Transverse colon (tissue), 4 donors: ENCODE measurements around the gene TOLLIP. TPM values are rescaled to one million over a fixed set of nuclear protein-coding genes. Genes with fewer than 3 reads are reported as not detected.

Experiments used
- DNase-seq: peaks from one replicate; pipeline ENCODE4 v3.0.0-alpha.2; 2019
- H3K27ac ChIP-seq, 4 donors: fragments of 200-600 bp; sonication (generic); 2 replicates each; pipeline ENCODE4 v1.5.1; 2016 to 2018; ENCODE audit warnings: inconsistent platforms in 4 of 4
- H3K27me3 ChIP-seq: fragments of 200-600 bp; sonication (generic); 2 replicates; pipeline ENCODE4 v1.5.1; 2017; ENCODE audit warnings: inconsistent platforms
- H3K36me3 ChIP-seq, 4 donors: fragments of 200-600 bp; sonication (generic); 2 replicates each; pipeline ENCODE4 v1.5.1; 2017 to 2019; ENCODE audit warnings: inconsistent platforms in 4 of 4
- H3K4me1 ChIP-seq, 4 donors: fragments of 200-600 bp; sonication (generic); 2 replicates each; pipeline ENCODE4 v1.5.1; 2017 to 2020; ENCODE audit warnings: inconsistent platforms in 4 of 4
- H3K4me3 ChIP-seq, 4 donors: fragments of 200-600 bp; sonication (generic); 1 replicate in 1 of 4; 2 replicates in 3 of 4; pipeline versions ENCODE4 v1.5.1 to v1.6.1; 2017 to 2019; ENCODE audit warnings: inconsistent platforms in 4 of 4
- H3K9me3 ChIP-seq, 2 donors: fragments of 200-600 bp; sonication (generic); 2 replicates each; pipeline ENCODE4 v1.5.1; 2017 to 2019; ENCODE audit warnings: inconsistent platforms in 2 of 2
- EP300 ChIP-seq: sonication (generic); formaldehyde crosslinking; IDR thresholded peaks from one replicate; pipeline ENCODE4 v1.6.1; 2017; ENCODE audit warnings: antibody characterized with exemption, low read depth
- POLR2A ChIP-seq: fragments of 450-650 bp; IDR thresholded peaks from one replicate; pipeline ENCODE4 v1.6.1; 2016; ENCODE audit warnings: antibody characterized with exemption, mild to moderate bottlenecking, moderate library complexity
- POLR2AphosphoS5 ChIP-seq, 3 donors: sonication (generic); formaldehyde crosslinking; IDR thresholded peaks; one replicate each; pipeline ENCODE4 v1.6.1; 2016; ENCODE audit warnings: antibody characterized with exemption in 3 of 3
- WGBS, 2 donors: methylation state at CpG; one replicate each; pipeline ENCODE4 v1.1.5; 2018; ENCODE audit warnings: low coverage in 1 of 2; 5-methylcytosine and 5-hydroxymethylcytosine counted together
- in situ Hi-C, 4 donors: fragments of 200-750 bp; cut with MboI; loops; one replicate each; pipeline versions ENCODE4 v1.15.0 to v1.15.1; 2017; ENCODE audit warnings: low sequenced_read_pairs in 3 of 4, low pct_ligation_motif_present in 1 of 4, low pct_unique_long_range_greater_than_20kb in 1 of 4
- intact Hi-C: fragments of 100-400 bp; cut with DNase I; formaldehyde crosslinking; loops from one replicate; pipeline ENCODE4 v1.15.1; 2023; ENCODE audit warnings: low total_unique reads
- total RNA-seq, 4 donors: library from RNA; depleted of rRNA; stranded (reverse); fragments of >200 nt; gene quantifications; one replicate each; pipeline ENCODE4 v1.1.0, GENCODE V29; 2016
- TF ChIP-seq, protein P1 (sequence below), 5 experiments: fragments of 200-600 bp in 3 of 5; fragments of 450-650 bp in 2 of 5; sonication (generic) in 3 of 5; IDR thresholded peaks; 1 replicate in 2 of 5; 2 replicates in 3 of 5; pipeline ENCODE4 v1.5.1; 2016 to 2017; ENCODE audit warnings: antibody characterized with exemption in 5 of 5, inconsistent platforms in 3 of 5, mild to moderate bottlenecking in 2 of 5, moderate library complexity in 1 of 5

TOLLIP gene
- total RNA-seq, 4 donors from 2014 or later, result 25.9 to 132 (median 50.4) TPM

DNA sequence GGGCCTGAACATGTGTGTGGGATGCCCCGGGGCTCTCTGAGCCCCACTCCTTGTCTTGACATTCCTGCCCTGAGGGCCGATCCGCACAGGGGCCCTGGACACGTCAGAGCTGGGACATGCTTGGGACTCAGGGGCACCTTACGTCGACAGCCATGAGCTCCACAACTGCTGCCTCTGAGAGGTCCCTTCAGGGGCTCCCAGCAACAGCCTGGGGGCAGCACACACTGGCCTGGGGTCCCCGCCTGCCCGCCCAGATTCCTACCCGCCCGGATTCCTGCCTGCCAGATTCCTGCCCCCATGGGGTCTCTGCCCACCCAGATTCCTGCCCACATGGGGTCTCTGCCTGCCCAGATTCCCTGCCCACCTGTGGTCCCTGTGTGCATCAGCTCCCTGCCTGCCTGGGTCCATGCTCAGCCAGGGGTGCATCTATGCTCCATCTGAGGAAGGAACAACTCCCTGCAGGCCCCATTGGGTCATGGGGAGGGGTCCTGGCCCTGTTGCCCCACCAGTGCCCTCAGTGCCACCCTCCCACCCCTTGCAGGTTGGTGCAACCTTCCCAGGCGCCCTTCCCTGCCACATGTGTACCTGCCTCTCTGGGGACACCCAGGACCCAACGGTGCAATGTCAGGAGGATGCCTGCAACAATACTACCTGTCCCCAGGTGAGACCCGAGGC is 50.9 kb downstream of the TOLLIP start:
- Histone ChIP-seq H3K4me1 (peaks cover 16 to 27% (median 18%) of the 10 kb centered on the region in 4 donors), H3K27me3 (no peaks in the 10 kb centered on the region), H3K27ac (no peak overlapping the region), H3K4me3 (no peak overlapping the region), H3K36me3 (no peaks in the 10 kb centered on the region), H3K9me3 (no peaks in the 10 kb centered on the region)
- WGBS, 2 donors, result 69% methylated on average over 6 of the region's 13 CpGs; no CpG with 5 or more reads in 1 of the 2 donors
- in situ Hi-C loops, result no loop called here
- no peak for TF ChIP-seq POLR2A
- no peak for TF ChIP-seq EP300
- TF ChIP-seq, protein P1, sequence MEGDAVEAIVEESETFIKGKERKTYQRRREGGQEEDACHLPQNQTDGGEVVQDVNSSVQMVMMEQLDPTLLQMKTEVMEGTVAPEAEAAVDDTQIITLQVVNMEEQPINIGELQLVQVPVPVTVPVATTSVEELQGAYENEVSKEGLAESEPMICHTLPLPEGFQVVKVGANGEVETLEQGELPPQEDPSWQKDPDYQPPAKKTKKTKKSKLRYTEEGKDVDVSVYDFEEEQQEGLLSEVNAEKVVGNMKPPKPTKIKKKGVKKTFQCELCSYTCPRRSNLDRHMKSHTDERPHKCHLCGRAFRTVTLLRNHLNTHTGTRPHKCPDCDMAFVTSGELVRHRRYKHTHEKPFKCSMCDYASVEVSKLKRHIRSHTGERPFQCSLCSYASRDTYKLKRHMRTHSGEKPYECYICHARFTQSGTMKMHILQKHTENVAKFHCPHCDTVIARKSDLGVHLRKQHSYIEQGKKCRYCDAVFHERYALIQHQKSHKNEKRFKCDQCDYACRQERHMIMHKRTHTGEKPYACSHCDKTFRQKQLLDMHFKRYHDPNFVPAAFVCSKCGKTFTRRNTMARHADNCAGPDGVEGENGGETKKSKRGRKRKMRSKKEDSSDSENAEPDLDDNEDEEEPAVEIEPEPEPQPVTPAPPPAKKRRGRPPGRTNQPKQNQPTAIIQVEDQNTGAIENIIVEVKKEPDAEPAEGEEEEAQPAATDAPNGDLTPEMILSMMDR (IDR thresholded peaks at IDR 0.05), result no peak
- TF ChIP-seq POLR2AphosphoS5 (IDR thresholded peaks at IDR 0.05), result no peak
- DNase-seq, result no peak
- intact Hi-C loops, result no loop called here

DNA sequence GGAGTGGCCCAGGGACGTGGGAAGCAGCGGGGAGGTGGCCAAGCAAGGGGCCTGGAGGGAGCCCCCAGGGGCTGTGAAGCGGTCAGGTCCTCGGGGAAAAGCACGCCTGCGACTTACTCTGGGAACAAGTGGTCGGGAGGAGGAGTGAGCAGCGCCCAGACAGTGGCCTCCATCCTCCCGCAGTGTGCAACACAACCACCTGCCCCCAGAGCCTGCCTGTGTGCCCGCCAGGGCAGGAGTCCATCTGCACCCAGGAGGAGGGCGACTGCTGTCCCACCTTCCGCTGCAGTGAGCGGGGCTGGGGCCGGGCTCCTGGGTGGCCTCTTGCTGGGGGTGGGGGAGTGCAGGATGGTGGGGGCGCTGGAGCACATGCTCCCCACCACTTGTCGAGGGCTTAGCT is 51.5 kb downstream of the TOLLIP start:
- no peak overlapping the region for H3K27ac ChIP-seq
- H3K9me3 ChIP-seq, result no peaks in the 10 kb centered on the region
- intact Hi-C loops, result no loop called here
- TF ChIP-seq POLR2A, result no peak
- TF ChIP-seq, protein P1 (IDR thresholded peaks at IDR 0.05), result no peak
- TF ChIP-seq EP300, result no peak
- no peak for TF ChIP-seq POLR2AphosphoS5 (IDR thresholded peaks at IDR 0.05)
- H3K36me3 ChIP-seq, result no peaks in the 10 kb centered on the region
- WGBS, 2 donors, result 91% methylated on average over 14 of the region's 16 CpGs; no CpG with 5 or more reads in 1 of the 2 donors
- in situ Hi-C loops, result no loop called here
- no peak overlapping the region for H3K4me3 ChIP-seq
- DNase-seq, result no peak
- peaks cover 10 to 23% (median 12%) of the 10 kb centered on the region in 4 donors for H3K4me1 ChIP-seq
- H3K27me3 ChIP-seq, result no peaks in the 10 kb centered on the region

DNA sequence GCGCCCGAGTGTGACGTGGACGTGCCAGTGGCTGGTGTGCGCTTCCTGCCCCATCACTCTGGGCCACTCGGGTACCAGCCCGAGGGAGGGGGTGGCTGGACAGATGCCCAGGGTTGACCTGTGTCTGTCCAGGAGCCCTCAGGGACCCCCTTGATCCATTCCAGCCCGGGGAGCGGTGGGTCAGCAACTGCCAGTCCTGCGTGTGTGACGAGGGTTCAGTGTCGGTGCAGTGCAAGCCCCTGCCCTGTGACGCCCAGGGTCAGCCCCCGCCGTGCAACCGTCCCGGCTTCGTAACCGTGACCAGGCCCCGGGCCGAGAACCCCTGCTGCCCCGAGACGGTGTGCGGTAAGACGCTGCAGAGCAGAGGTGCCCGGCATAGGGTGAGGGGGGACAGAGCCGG is 52.1 kb downstream of the TOLLIP start:
- peaks cover 8 to 18% (median 8%) of the 10 kb centered on the region in 4 donors for H3K4me1 ChIP-seq
- H3K4me3 ChIP-seq, result no peak overlapping the region
- TF ChIP-seq, protein P1 (IDR thresholded peaks at IDR 0.05), result no peak
- TF ChIP-seq EP300 (no peak), POLR2A (no peak), POLR2AphosphoS5 (IDR thresholded peaks at IDR 0.05) (no peak)
- H3K27ac ChIP-seq, result no peak overlapping the region
- H3K36me3 ChIP-seq, result no peaks in the 10 kb centered on the region
- no peaks in the 10 kb centered on the region for H3K27me3 ChIP-seq
- H3K9me3 ChIP-seq, result no peaks in the 10 kb centered on the region
- in situ Hi-C loops, result no loop called here
- intact Hi-C loops, result no loop called here
- DNase-seq, result no peak
- 91% methylated on average over 26 of the region's 27 CpGs; no CpG with 5 or more reads in 1 of the 2 donors for WGBS, 2 donors

DNA sequence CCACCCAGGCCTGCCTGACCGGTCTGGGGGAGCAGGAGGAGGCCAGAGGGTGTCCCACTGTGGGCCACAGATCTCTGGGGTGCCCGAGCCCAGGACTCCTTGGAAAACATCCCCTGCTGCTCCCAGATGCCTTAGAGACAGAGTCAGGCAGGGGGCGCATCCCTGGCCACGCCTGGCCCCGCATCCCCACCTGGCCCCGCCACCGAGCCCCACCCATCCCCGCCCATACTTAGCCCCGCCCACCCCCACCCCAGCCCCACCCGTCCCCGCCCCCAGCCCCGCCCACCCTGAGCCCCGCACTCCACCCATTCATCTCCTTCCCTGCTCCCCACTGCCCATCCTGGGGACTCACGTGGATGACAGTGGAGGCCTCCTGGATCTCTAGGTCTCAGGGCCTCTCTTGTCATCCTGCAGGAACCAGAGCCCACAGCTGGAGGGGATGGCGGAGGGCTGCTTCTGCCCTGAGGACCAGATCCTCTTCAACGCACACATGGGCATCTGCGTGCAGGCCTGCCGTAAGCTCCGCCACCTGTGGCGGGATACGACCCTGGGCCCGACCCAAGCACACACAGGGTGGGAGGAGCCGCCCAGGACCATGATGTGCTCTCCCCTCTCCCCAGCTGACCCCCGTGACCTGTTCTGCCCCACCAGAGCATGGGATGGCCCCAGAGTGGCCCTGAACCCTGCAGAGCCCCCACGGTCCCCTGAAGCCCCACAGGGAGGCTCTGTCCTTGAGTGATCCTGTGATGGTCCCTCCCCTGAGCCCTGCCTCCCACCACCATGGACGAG is 53.0 kb downstream of the TOLLIP start:
- in situ Hi-C loops (no loop called here), intact Hi-C loops (no loop called here)
- TF ChIP-seq POLR2AphosphoS5 (IDR thresholded peaks at IDR 0.05) (no peak), EP300 (no peak), POLR2A (no peak)
- TF ChIP-seq, protein P1 (IDR thresholded peaks at IDR 0.05), result no peak
- no peaks in the 10 kb centered on the region for H3K27me3 ChIP-seq
- WGBS, 2 donors, result 68% methylated on average over 23 of the region's 26 CpGs; no CpG with 5 or more reads in 1 of the 2 donors
- peaks cover 0 to 8% (median 0%) of the 10 kb centered on the region in 4 donors for H3K4me1 ChIP-seq
- DNase-seq, result no peak
- H3K4me3 ChIP-seq, result no peak overlapping the region
- no peaks in the 10 kb centered on the region for H3K36me3 ChIP-seq
- no peak overlapping the region for H3K27ac ChIP-seq
- H3K9me3 ChIP-seq, result no peaks in the 10 kb centered on the region
